ENCODE results near the gene UNC5C. TPM values are rescaled to one million over a fixed set of nuclear protein-coding genes. Genes with fewer than 3 reads are reported as not detected.

UNC5C gene
- total RNA-seq, 2 donors from 2014 or later, result not detected

DNA sequence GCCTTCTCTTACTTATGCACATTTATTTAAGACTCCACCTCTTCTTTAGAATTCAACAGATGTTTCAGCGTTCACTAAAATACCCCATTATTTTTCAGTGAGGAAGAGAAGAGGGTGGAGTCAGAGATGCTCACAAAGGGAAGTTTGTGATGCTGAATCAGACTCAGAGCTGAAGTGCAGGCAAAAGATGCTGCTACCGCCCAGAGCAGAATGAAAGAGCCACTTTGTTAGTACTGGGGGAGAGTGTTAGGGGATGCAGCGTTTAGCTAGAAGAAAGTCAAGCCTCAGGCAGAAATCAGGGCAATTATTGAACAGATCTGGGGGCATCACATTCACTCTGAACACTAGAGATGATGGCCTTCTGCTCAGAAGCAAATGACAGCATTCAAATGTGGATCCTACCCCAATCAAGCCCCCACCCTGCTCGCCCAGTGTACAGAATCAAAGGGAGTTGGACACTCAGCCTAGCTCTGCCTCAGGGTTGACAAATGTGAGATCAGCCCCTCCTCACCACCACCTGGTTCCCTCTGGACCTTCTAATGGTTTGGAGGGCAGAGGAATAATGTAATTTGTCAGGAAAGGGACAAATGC lies 138.3 kb downstream of the UNC5C start:
- no peaks in the 10 kb centered on the region for H3K36me3 Mint-ChIP-seq
- peaks cover 4% of the 10 kb centered on the region for H3K9me3 Mint-ChIP-seq
- H3K27me3 Mint-ChIP-seq, result peaks cover 0 to 2% of the 10 kb centered on the region in 2 donors
- DNase-seq (ENCODE audit: low spot score) (no peak), ATAC-seq (no peak)
- H3K4me3 Mint-ChIP-seq, result no peak overlapping the region
- H3K27ac Mint-ChIP-seq, result no peak overlapping the region
- H3K4me1 Mint-ChIP-seq (ENCODE audit: low read depth in 2 of 2), result no peaks in the 10 kb centered on the region

DNA sequence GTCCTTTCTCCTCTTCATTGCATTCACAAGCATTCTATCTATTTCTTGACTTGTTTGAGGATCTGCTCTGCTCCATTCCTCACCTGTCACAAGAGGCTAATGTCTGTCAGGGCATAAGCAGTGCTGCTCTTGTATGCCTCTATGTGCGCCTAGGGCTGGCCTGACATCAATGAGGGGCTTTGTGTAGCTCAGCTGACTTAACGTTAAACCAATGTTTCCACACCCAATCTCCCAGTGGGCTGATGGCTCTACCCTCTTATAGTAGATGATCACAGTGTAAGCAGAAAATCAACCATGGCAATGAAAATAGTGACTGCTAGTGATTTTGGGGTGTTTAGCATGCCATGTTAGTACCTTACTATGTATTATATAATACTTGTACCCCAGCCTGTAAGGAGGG lies 139.0 kb downstream of the UNC5C start:
- Mint-ChIP-seq H3K27me3 (peaks cover 0 to 2% of the 10 kb centered on the region in 2 donors), H3K4me1 (ENCODE audit: low read depth in 2 of 2) (no peaks in the 10 kb centered on the region), H3K4me3 (no peak overlapping the region), H3K9me3 (peaks cover 4% of the 10 kb centered on the region), H3K36me3 (no peaks in the 10 kb centered on the region), H3K27ac (no peak overlapping the region)
- no peak for ATAC-seq
- no peak for DNase-seq (ENCODE audit: low spot score)

GRCh38 chr4:95409127-95409526 lies 139.6 kb downstream of the UNC5C start:
- ATAC-seq (no peak), DNase-seq (ENCODE audit: low spot score) (no peak)
- Mint-ChIP-seq H3K27me3 (peaks cover 0 to 2% of the 10 kb centered on the region in 2 donors), H3K9me3 (peaks cover 4% of the 10 kb centered on the region), H3K36me3 (no peaks in the 10 kb centered on the region), H3K4me3 (no peak overlapping the region), H3K4me1 (ENCODE audit: low read depth in 2 of 2) (no peaks in the 10 kb centered on the region), H3K27ac (no peak overlapping the region)

- no peak for DNase-seq (ENCODE audit: low spot score)
- H3K9me3 Mint-ChIP-seq, result peaks cover 7% of the 10 kb centered on the region
- H3K27me3 Mint-ChIP-seq, result peaks cover 0 to 2% of the 10 kb centered on the region in 2 donors
- no peak overlapping the region for H3K27ac Mint-ChIP-seq
- H3K36me3 Mint-ChIP-seq, result no peaks in the 10 kb centered on the region
- H3K4me3 Mint-ChIP-seq, result no peak overlapping the region
- no peaks in the 10 kb centered on the region for H3K4me1 Mint-ChIP-seq (ENCODE audit: low read depth in 2 of 2)
- ATAC-seq, result no peak
These were observed 146.5 kb downstream of the UNC5C start for GRCh38 chr4:95402299-95402698.

DNA sequence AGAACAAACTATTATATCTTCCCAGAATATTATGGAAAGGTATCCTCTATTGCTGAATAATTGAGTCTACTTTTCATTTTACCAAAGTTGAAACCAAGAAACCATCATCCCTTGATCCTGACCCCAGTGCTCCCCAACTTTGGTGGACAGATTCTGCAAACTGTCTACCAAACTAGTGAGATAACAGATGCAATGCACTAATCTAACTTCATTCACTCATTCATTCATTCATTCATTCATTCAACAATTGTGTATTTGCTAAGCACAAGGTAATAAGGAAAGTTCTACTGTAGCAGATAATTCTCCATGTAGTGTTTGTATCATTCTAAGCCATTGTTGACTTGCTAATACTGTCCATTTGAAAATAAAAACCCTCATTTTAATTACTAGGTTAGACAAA lies 150.6 kb downstream of the UNC5C start:
- Mint-ChIP-seq H3K27ac (no peak overlapping the region), H3K9me3 (peaks cover 4% of the 10 kb centered on the region), H3K36me3 (no peaks in the 10 kb centered on the region), H3K4me1 (ENCODE audit: low read depth in 2 of 2) (no peaks in the 10 kb centered on the region), H3K4me3 (no peak overlapping the region), H3K27me3 (no peaks in the 10 kb centered on the region)
- ATAC-seq (no peak), DNase-seq (ENCODE audit: low spot score) (no peak)

DNA sequence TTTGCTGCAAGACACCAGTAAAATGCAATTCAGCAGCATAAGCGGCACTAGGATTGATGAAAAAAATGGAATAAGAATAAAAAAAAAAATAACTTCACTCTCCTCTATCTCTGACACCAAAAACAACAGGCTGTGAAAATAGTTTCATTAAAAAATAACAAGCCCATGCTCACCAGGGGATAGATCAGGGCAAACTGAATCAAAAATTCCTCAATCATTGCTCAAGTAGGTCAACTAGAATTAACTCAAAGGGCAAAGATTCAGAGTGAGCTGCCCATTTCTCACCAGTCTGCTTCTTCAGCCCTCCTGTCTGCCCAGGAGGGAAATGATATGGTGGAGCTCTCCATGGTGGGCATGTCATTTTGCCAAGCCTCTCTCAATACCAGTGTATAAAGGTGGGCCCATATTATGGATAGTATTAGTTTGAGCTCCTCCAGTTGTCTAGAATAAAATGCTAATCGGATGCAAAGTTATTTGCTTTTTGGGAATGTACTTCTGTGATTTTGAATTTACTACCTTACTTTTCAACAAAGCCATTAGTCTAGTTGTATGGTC lies 153.9 kb downstream of the UNC5C start:
- H3K27ac Mint-ChIP-seq, result no peak overlapping the region
- no peaks in the 10 kb centered on the region for H3K4me1 Mint-ChIP-seq (ENCODE audit: low read depth in 2 of 2)
- DNase-seq (ENCODE audit: low spot score) (no peak), ATAC-seq (no peak)
- no peaks in the 10 kb centered on the region for H3K27me3 Mint-ChIP-seq
- H3K9me3 Mint-ChIP-seq, result peaks cover 4% of the 10 kb centered on the region
- H3K4me3 Mint-ChIP-seq, result no peak overlapping the region
- H3K36me3 Mint-ChIP-seq, result no peaks in the 10 kb centered on the region

GRCh38 chr4:95393821-95394220 lies 155.0 kb downstream of the UNC5C start:
- ATAC-seq (no peak), DNase-seq (ENCODE audit: low spot score) (no peak)
- Mint-ChIP-seq H3K4me3 (no peak overlapping the region), H3K9me3 (peaks cover 4% of the 10 kb centered on the region), H3K4me1 (ENCODE audit: low read depth in 2 of 2) (no peaks in the 10 kb centered on the region), H3K36me3 (no peaks in the 10 kb centered on the region), H3K27me3 (no peaks in the 10 kb centered on the region), H3K27ac (no peak overlapping the region)

DNA sequence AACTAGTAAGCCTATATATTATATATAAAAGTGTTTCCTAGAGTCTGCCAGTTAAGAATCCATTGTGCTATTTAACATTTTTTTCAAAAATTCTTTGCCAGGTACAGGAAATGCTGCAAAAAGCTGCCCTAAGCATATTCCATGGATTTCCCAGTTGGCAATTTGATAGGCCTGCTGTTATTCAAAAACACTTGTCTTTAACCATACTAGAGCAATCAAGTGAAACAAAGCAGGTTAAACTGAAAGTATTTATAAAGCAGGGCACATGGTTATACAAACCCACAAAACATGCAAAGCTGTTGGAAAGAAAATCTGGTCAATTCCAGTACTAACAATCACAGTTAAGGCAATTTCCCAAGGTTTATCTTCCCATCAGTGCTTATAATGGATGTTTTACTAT lies 159.9 kb downstream of the UNC5C start:
- Mint-ChIP-seq H3K27ac (no peak overlapping the region), H3K9me3 (no peaks in the 10 kb centered on the region), H3K4me1 (ENCODE audit: low read depth in 2 of 2) (no peaks in the 10 kb centered on the region), H3K36me3 (no peaks in the 10 kb centered on the region), H3K27me3 (no peaks in the 10 kb centered on the region), H3K4me3 (no peak overlapping the region)
- ATAC-seq (no peak), DNase-seq (ENCODE audit: low spot score) (no peak)

DNA sequence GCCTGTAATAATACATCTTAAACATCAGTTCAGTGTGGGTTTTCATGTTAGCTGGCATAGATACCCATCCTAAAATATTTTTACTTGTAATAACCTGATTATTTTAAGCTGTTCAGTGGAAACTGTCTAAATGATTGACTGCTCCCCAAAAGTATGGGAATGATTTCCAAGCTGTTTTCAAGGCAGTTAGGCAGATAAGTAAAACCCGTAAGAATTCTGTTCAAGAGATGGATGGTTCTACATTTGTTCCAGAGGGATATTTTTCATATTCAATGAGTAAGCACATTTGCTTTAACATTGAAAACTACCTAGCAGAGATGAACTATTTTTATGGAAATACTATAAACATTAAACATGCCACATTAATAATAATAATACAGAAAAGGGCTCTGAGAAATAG lies 161.1 kb downstream of the UNC5C start:
- Mint-ChIP-seq H3K27ac (no peak overlapping the region), H3K4me3 (no peak overlapping the region), H3K4me1 (ENCODE audit: low read depth in 2 of 2) (no peaks in the 10 kb centered on the region), H3K36me3 (no peaks in the 10 kb centered on the region), H3K27me3 (no peaks in the 10 kb centered on the region), H3K9me3 (no peaks in the 10 kb centered on the region)
- DNase-seq (ENCODE audit: low spot score) (no peak), ATAC-seq (no peak)

DNA sequence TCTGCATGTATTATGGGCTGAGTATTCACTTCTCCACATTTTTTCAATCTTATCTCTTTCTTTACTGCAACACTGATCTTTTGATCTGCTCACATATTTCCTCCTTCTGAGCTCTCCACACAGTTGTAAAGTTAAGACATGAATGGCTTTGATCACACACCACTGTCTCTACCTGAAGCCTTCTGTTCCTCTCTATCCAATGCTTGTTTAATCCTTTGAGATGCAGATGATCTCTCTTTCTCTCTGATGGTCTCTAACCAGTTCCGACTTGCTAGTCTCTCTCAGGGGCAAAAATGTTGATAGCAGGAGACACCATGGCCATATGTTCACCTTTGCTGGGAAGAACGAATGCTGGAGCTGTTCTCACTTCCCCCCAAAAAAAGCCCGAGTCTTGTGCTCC lies 162.4 kb downstream of the UNC5C start:
- Mint-ChIP-seq H3K36me3 (no peaks in the 10 kb centered on the region), H3K4me3 (no peak overlapping the region), H3K9me3 (no peaks in the 10 kb centered on the region), H3K27me3 (no peaks in the 10 kb centered on the region), H3K27ac (no peak overlapping the region), H3K4me1 (ENCODE audit: low read depth in 2 of 2) (no peaks in the 10 kb centered on the region)
- ATAC-seq, result no peak
- no peak for DNase-seq (ENCODE audit: low spot score)

- DNase-seq (ENCODE audit: low spot score) (no peak), ATAC-seq (no peak)
- Mint-ChIP-seq H3K4me3 (no peak overlapping the region), H3K36me3 (no peaks in the 10 kb centered on the region), H3K27ac (no peak overlapping the region), H3K27me3 (no peaks in the 10 kb centered on the region), H3K9me3 (no peaks in the 10 kb centered on the region), H3K4me1 (ENCODE audit: low read depth in 2 of 2) (no peaks in the 10 kb centered on the region)
These were observed 166.8 kb downstream of the UNC5C start for GRCh38 chr4:95381843-95382580.

DNA sequence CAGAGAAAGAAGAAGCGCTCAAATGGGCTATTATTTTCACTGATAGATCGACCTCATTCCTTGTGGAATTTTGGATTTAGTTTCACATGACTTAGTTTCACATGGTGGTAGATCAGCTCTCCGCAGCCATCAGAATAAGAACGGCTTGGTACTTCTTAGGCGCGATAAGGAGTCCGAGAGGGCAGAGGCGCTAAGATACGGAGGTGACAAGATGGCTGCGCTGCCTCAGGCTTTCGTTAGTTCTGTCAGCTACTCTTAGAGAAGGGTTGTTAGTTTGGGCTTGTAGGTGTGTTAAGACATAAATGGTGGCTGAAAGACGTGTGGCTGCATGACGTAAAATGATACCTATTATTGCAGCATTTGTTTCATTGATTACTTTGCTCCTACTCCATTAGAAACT lies 169.1 kb downstream of the UNC5C start:
- Mint-ChIP-seq H3K4me1 (ENCODE audit: low read depth in 2 of 2) (no peaks in the 10 kb centered on the region), H3K36me3 (no peaks in the 10 kb centered on the region), H3K9me3 (no peaks in the 10 kb centered on the region), H3K27ac (no peak overlapping the region), H3K4me3 (no peak overlapping the region), H3K27me3 (no peaks in the 10 kb centered on the region)
- ATAC-seq, result no peak
- no peak for DNase-seq (ENCODE audit: low spot score)

- H3K9me3 Mint-ChIP-seq, result no peaks in the 10 kb centered on the region
- no peak for DNase-seq (ENCODE audit: low spot score)
- H3K27ac Mint-ChIP-seq, result no peak overlapping the region
- no peaks in the 10 kb centered on the region for H3K4me1 Mint-ChIP-seq (ENCODE audit: low read depth in 2 of 2)
- no peaks in the 10 kb centered on the region for H3K27me3 Mint-ChIP-seq
- no peaks in the 10 kb centered on the region for H3K36me3 Mint-ChIP-seq
- ATAC-seq, result no peak
- H3K4me3 Mint-ChIP-seq, result no peak overlapping the region
These were observed 171.3 kb downstream of the UNC5C start for GRCh38 chr4:95377366-95377900.

GRCh38 chr4:95371476-95372224 lies 177.1 kb downstream of the UNC5C start:
- H3K4me1 Mint-ChIP-seq (ENCODE audit: low read depth in 2 of 2), result no peaks in the 10 kb centered on the region
- H3K27ac Mint-ChIP-seq, result no peak overlapping the region
- DNase-seq (ENCODE audit: low spot score), result no peak
- H3K4me3 Mint-ChIP-seq, result no peak overlapping the region
- no peak for ATAC-seq
- no peaks in the 10 kb centered on the region for H3K27me3 Mint-ChIP-seq
- no peaks in the 10 kb centered on the region for H3K36me3 Mint-ChIP-seq
- H3K9me3 Mint-ChIP-seq, result no peaks in the 10 kb centered on the region

Measured in natural killer cell treated with Interleukin-12 subunit alpha and Interleukin-12 subunit beta and Interleukin-15 and Interleukin-18, amount 100 ng/mL, for 72 hours (primary cell).